A673 (cell line): Measurements from ENCODE around the gene TGFBR3L. TPM values are rescaled to one million over a fixed set of nuclear protein-coding genes. Genes with fewer than 3 reads are reported as not detected.

Experiments
- BruUV-seq: library from RNA; stranded (reverse); fragments of 400-500 nt; replicated peaks from 2 replicates; lab custom pipeline; 2021; lab: Mats Ljungman, UMichigan
- CTCF ChIA-PET: fragments of 300-600 bp; sonication (Branson Sonifier 250); formaldehyde crosslinking; loops from one replicate; lab custom pipeline; 2022; ENCODE audit warnings: antibody characterized with exemption; lab: Charles Lee
- POLR2A ChIA-PET: fragments of 300-600 bp; sonication (Branson Sonifier 250); formaldehyde crosslinking; loops from one replicate; lab custom pipeline; 2022; ENCODE audit warnings: antibody characterized with exemption; ENCODE audit not compliant: low non-redundant PET; lab: Charles Lee
- DNase-seq: peaks from one replicate; pipeline ENCODE4 v3.0.0-alpha.2; 2015; ENCODE audit warnings: low spot score
- H3K27ac ChIP-seq: fragments of 200-600 bp; sonication (generic); 2 replicates; pipeline ENCODE4 v1.5.1; 2016; ENCODE audit warnings: mixed run types, low read depth, mild to moderate bottlenecking, mixed read lengths, antibody characterized with exemption, low read length; ENCODE audit not compliant: poor library complexity, severe bottlenecking
- H3K27me3 ChIP-seq: fragments of 200-600 bp; sonication (generic); replicated peaks from 2 replicates; pipeline ENCODE4 v1.6.1; 2017; ENCODE audit warnings: mixed run types, low read depth, mild to moderate bottlenecking, mixed read lengths, antibody characterized with exemption, low read length; ENCODE audit not compliant: insufficient read depth, poor library complexity
- H3K36me3 ChIP-seq: fragments of 200-600 bp; sonication (generic); 2 replicates; pipeline ENCODE4 v1.6.1; 2016; ENCODE audit warnings: mixed run types, mild to moderate bottlenecking, mixed read lengths, antibody characterized with exemption, low read length; ENCODE audit not compliant: insufficient read depth, poor library complexity, severe bottlenecking
- H3K4me1 ChIP-seq: fragments of 200-600 bp; sonication (generic); 2 replicates; pipeline ENCODE4 v1.6.1; 2017; ENCODE audit warnings: mixed run types, mild to moderate bottlenecking, mixed read lengths, antibody characterized with exemption, low read length; ENCODE audit not compliant: insufficient read depth, poor library complexity, severe bottlenecking
- H3K4me3 ChIP-seq: fragments of 200-600 bp; sonication (generic); 2 replicates; pipeline ENCODE4 v1.5.1; 2016; ENCODE audit warnings: low read depth, mixed run types, mild to moderate bottlenecking, mixed read lengths, low read length; ENCODE audit not compliant: poor library complexity, severe bottlenecking
- H3K9me3 ChIP-seq: fragments of 200-600 bp; sonication (generic); 2 replicates; pipeline ENCODE4 v1.6.1; 2016; ENCODE audit warnings: mixed run types, low read depth, mild to moderate bottlenecking, mixed read lengths, antibody characterized with exemption, low read length; ENCODE audit not compliant: poor library complexity, severe bottlenecking
- EZH2 ChIP-seq: fragments of 200-600 bp; sonication (generic); IDR thresholded peaks from 2 replicates; pipeline ENCODE4 v1.6.1; 2017; ENCODE audit warnings: borderline replicate concordance, low read depth, mild to moderate bottlenecking, mixed read lengths, antibody characterized with exemption, low read length; ENCODE audit not compliant: poor library complexity, severe bottlenecking
- intact Hi-C: fragments of 100-400 bp; cut with micrococcal nuclease; formaldehyde crosslinking; loops from one replicate; pipeline ENCODE4 v1.10.0; 2022; ENCODE audit not compliant: unreplicated experiment
- total RNA-seq: library from RNA; stranded (reverse); gene quantifications from 2 replicates; pipeline ENCODE4 v1.2.3, GENCODE V29; 2021
- TF ChIP-seq, protein P1 (sequence below): fragments of 300-800, 200-600 bp; sonication (generic); conservative IDR thresholded peaks from 2 replicates; pipeline ENCODE4 v1.5.1; 2017; ENCODE audit warnings: low read depth, mild to moderate bottlenecking, antibody characterized with exemption, low read length, moderate library complexity, mixed read lengths

The TGFBR3L gene
- total RNA-seq, 1 experiment from 2014 or later, result 1.6 TPM

DNA sequence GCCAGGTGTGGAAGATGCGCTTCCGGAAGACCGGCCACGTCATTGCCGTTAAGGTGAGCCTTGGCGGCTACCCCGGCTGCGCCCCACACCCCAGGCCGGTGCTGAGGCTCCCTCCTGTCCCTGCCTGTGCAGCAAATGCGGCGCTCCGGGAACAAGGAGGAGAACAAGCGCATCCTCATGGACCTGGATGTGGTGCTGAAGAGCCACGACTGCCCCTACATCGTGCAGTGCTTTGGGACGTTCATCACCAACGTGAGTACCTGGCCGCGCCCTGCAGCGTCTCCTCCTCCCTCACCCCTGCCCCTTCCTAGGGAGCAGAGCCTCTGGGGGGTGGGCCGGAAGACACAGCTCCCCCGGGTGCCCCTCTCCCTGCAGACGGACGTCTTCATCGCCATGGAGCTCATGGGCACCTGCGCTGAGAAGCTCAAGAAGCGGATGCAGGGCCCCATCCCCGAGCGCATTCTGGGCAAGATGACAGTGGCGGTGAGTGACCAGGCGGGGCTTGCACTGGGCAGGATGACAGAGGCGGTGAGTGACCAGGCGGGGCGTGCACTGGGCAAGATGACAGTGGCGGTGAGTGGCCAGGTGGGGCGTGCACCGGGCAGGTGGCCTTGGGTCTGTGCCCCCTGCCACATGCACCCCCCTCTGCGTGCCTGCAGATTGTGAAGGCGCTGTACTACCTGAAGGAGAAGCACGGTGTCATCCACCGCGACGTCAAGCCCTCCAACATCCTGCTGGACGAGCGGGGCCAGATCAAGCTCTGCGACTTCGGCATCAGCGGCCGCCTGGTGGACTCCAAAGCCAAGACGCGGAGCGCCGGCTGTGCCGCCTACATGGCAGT is 4.1 kb upstream of the TGFBR3L start:
- peaks cover 27% of the 10 kb centered on the region for H3K36me3 ChIP-seq
- H3K9me3 ChIP-seq, result no peaks in the 10 kb centered on the region
- CTCF ChIA-PET, result no interaction called here
- no peak for TF ChIP-seq EZH2
- TF ChIP-seq, protein P1, sequence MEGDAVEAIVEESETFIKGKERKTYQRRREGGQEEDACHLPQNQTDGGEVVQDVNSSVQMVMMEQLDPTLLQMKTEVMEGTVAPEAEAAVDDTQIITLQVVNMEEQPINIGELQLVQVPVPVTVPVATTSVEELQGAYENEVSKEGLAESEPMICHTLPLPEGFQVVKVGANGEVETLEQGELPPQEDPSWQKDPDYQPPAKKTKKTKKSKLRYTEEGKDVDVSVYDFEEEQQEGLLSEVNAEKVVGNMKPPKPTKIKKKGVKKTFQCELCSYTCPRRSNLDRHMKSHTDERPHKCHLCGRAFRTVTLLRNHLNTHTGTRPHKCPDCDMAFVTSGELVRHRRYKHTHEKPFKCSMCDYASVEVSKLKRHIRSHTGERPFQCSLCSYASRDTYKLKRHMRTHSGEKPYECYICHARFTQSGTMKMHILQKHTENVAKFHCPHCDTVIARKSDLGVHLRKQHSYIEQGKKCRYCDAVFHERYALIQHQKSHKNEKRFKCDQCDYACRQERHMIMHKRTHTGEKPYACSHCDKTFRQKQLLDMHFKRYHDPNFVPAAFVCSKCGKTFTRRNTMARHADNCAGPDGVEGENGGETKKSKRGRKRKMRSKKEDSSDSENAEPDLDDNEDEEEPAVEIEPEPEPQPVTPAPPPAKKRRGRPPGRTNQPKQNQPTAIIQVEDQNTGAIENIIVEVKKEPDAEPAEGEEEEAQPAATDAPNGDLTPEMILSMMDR, result no peak
- no peaks in the 10 kb centered on the region for H3K27me3 ChIP-seq
- intact Hi-C loops, result no loop called here
- no TSS peak for BruUV-seq
- no peak for DNase-seq
- no peak overlapping the region for H3K4me3 ChIP-seq
- POLR2A ChIA-PET, result no interaction called here
- no peak overlapping the region for H3K27ac ChIP-seq
- no peaks in the 10 kb centered on the region for H3K4me1 ChIP-seq

DNA sequence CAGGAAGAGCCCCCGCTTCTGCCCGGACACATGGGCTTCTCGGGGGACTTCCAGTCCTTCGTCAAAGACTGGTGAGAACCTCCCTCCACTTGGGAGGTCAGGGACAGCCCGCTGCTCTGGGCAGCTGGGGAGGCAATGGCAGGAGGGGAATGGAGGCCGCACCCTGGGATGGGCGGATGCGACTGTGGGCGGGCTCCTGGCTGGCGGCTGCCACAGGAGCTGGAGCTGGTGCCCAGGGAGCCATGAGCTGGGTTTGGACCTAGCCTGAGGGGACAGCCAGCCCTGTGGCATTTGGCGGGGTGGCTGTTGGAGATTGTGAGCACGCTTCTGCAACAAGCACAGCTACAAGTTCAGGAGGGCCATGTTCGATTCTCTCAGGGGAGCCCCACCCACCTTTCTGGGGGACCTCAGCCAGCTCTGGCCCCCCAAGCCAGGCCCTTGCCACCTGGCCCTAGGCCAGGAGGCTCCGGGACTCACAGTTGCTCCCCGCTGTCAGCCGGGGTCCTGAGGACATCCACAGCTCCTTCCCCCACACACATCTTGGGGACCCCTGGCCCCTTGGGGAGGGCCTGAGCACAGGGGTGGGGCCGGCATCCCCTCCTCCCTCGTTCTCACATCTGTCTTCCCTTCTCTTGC is 3.0 kb upstream of the TGFBR3L start:
- H3K4me3 ChIP-seq, result no peak overlapping the region
- H3K36me3 ChIP-seq, result peaks cover 19% of the 10 kb centered on the region
- POLR2A ChIA-PET, result no interaction called here
- DNase-seq, result no peak
- no peaks in the 10 kb centered on the region for H3K9me3 ChIP-seq
- peaks cover 8% of the 10 kb centered on the region for H3K27me3 ChIP-seq
- peaks cover 10% of the 10 kb centered on the region for H3K4me1 ChIP-seq
- TF ChIP-seq, protein P1, result no peak
- TF ChIP-seq EZH2, result no peak
- intact Hi-C loops, result no loop called here
- no TSS peak for BruUV-seq
- CTCF ChIA-PET, result interaction anchor here (0.5 kb wide), 1 partner anchor 17 kb away, joined by 8 read pairs; no protein-coding TSS in a partner anchor
- H3K27ac ChIP-seq, result no peak overlapping the region

DNA sequence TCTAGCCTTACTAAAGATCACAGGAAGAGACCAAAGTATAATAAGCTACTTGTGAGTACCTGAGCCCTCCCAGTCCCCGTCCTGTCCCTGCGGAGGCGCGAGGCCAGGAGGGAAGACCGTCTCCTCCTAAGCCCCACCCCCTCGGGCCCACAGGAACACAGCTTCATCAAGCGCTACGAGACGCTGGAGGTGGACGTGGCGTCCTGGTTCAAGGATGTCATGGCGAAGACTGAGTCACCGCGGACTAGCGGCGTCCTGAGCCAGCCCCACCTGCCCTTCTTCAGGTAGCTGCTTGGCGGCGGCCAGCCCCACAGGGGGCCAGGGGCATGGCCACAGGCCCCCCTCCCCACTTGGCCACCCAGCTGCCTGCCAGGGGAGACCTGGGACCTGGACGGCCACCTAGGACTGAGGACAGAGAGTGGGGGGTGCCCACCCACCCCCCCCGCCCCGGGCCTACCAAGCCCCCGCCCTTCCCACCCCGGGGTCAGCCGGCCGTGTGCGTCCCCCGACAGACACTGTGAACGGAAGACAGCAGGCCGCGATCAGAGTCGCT is 2.4 kb upstream of the TGFBR3L start:
- Histone ChIP-seq H3K4me1 (peaks cover 15% of the 10 kb centered on the region), H3K4me3 (no peak overlapping the region), H3K9me3 (no peaks in the 10 kb centered on the region), H3K36me3 (peaks cover 19% of the 10 kb centered on the region), H3K27ac (no peak overlapping the region), H3K27me3 (peaks cover 12% of the 10 kb centered on the region)
- BruUV-seq, result no TSS peak
- ChIA-PET POLR2A (no interaction called here), CTCF (no interaction called here)
- intact Hi-C loops, result no loop called here
- no peak for DNase-seq
- TF ChIP-seq, protein P1, result no peak
- no peak for TF ChIP-seq EZH2
